Hematopoietic multipotent progenitor cell treated with erythropoietin and hydrocortisone succinate and interleukin-3 and kit ligand, for 8 days (in vitro differentiated cells): Measurements from ENCODE around the gene PRKCA.

Experiments used
- DNase-seq: peaks from one replicate; pipeline ENCODE4 v3.0.0-alpha.2; 2015

The PRKCA gene

DNA sequence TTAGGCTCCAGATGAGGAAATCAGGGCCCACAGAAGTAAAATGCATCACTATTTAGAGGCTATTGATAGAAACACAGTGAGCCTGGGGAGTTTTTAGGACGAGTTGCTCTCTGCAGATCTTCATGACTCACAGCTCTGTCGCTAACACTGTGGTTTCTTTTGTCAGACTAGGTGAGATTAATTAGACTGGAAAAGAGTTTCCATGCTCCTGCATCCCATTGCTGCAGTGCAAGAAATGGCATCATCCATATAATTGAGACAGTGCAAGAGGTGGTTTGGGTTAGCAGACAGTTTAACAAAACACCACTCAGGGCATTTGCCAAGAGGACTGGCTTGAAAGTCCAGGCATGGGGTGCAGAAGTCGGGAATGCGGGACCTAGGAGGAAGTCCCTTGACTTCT is 333.7 kb downstream of the PRKCA start:
- no peak for DNase-seq

DNA sequence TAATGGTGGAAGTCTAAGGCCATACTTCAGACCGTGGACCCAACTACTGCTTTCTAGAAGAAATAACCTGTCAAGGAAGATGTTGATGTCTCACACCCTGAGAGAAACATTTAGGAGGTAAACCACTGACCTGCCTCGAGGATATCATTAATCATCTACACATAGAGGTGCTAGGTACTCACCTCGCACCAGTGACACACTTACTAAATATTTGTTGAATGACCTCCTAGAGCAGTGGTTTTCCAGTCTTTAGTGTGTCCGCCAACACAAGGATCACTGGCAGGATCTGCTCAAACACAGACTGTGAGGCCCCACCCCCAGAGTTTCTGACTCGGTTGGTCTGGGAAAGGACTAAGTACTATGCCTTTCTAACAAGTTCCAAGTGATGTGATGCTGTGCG is 335.1 kb downstream of the PRKCA start:
- DNase-seq = no peak

DNA sequence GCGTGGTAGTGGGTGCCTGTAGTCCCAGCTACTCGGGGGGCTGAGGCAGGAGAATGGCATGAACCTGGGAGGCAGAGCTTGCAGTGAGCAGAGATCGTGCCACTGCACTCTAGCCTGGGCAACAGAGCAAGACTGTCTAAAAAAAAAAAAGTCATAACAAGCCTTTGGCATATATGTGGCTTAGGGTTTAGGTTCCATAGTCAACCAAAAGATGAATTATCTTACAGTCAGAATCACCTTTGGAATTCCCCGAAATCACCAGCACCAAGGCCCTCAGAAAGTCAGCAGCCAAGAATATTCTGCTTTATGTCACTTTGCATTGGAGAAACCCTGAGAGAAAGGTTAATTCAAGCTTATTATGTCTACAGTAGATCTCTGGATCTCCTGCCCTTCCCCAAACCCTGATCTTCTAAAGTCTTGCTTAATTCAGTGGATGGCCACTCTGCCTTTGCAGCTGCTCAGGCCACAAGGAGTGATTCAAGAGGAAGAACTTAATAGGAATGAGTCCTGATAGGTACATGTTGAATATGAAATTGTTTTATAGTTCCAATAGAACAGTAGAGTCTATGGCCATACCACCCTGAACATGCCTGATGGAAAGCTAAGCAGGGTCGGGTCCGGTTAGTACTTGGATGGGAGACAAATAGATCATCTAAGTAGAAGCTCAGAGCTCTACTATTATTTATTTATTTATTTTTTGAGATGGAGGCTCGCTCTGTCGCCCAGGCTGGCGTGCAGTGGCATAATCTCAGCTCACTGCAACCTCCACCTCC is 336.5 kb downstream of the PRKCA start:
- DNase-seq = no peak

DNA sequence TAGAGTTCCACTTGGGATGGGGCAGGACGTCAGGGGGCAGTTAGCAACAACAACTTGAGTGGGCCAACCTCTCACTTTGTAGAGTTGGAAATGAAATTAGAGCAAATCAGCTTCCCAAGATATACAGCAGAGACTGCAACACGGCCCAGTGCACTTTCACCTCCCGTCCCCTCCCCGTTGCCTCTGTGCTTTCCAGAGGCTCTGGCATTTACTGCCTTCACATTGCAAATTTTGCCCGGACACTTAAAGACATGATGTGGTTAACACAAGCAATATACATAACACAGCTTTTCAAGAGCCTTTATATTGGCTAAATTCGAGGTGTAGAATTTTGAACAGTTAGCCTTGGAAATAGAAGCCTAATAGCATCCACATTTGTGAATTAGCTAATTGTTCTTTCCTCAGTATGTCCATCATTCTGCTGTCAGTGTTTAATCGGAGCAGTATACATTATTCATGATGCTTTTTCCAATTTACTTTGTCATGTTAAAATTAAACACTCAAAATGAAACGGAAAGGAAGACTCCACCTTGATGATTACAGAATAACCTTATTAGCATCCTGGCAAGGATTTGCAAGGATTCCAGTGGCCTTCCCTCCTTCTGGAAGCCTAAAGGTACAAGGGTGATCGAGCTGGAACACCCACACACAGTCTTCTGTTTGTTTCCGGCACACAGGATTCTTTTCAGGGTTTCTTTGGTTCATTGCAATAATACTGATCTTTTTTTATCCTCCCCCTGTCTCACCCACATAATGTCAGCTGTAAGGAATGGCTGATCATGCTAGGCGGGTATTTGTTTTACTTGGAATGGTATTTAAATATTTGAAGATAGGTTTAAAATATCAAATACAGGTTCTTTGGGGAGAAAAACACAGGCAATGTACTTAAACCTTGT is 341.6 kb downstream of the PRKCA start:
- no peak for DNase-seq

DNA sequence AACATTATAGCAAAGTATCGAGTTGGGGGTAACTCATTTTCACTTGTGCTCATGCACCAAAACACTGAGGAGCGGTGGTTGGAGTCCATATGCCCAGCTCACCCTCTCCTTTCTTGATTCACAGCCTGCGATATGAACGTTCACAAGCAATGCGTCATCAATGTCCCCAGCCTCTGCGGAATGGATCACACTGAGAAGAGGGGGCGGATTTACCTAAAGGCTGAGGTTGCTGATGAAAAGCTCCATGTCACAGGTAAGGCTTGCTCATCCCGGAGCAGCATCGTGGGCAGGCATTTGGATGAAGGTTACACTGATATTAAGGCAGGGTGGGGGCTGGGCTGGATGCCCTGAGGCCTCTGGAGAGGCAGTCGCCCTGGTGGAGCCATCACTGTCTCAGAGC is 342.8 kb downstream of the PRKCA start:
- no peak for DNase-seq

DNA sequence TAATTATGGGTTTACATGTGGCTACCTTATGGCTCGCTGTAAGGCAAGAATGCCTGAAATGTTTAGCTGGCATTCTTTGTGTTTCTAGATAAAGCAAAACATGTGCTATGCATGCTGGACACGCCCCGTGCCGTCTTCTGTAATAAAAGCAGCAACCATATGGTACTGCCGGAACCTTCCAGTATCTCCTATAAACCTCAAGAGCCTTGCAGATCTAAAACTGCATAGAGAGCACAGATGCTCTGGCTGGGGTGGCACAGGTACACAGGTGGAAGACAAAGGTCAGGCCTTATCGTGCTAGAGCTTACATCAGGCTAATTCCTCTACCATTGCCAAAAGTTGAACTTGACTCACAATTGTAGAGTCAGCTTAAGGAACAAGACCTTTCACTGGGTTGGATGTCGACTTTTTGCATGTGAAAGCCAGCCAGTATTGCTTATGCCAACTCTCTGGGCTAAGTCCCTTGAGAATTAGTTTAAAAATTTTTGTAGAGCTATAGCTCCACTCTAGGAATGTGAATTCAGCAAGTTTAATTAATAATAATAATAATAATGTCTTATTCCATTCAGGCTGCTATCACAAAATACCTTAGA is 345.1 kb downstream of the PRKCA start:
- no peak for DNase-seq

DNA sequence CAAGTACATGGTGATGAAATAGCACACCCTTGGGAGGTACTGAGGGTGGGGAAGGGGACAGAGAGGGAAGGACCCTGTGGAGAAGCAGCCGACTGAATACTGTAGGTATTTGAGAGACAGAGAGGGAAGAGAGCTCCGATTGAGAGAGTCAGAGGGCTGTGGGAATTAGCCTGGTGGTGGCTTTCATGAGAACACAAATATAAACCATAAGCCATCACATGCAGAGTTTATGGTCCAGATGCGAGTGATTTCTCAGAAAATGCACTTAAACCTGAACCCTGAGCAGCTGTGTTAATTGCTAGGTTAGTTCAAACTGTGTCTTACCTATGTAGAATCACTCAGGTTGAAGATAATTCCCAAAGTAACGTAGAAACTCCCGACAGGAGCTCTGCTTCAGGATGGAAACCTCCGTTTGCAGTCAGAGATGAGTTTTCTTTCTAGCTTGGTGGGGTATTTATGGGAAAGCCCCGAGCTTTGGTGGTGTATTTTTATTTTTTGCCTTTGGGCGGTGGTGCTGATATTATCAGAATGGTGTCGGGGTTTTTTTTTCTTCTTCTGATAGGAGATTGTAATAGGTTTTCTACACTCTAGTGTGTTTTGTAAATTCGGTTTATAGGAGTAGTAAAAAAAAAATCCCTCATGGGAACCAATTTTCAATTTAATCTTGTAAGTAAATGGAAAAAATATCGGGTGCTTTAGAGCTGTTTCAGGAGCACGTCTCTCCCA is 347.6 kb downstream of the PRKCA start:
- DNase-seq = no peak

DNA sequence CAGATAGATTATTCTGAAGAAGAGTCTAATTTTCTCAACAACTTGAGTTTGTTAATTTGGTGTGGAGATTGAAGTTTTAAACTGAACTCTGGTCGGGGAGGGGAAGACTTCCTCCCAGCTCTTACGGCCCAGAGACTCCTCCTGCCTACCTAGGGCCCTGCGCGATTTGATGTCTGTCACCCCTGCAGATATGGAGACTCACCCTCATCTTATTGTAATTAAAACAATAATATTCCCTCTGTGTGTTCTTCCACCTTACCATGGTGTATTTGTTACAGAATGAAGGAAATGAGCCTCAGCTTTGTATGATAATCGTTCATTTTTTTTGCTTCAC is 348.1 kb downstream of the PRKCA start:
- DNase-seq = no peak

DNA sequence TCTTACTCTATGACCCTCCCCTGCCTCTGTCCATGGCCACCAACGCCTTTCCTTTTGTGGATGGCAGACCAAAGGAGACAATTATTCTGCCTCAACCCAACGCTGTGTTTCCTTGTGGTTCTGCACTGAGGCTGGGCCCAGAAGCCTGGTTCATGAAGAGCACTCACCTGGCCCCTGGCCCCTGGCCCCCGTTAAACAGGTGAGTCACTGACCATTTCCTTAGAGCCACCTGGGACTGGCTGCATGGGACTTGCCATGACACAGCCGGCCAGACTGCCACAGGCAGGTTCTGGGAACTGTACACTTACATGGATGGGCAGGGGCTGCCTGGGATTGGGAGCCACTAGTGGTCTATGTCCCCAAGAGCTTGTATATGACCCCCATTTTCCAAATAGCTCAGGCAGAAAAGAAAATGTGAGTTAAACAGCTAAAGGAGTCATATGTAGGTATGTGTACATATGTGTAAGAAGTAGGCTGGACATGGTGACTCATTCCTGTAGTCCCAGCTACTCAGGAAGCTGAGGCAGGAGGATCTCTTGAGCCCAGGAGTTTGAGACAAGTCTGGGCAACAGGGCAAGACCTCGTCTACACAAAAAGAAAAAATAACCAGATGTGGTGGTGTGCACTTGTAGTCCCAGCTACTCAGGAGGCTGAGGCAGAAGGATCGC is 350.6 kb downstream of the PRKCA start:
- DNase-seq = no peak

DNA sequence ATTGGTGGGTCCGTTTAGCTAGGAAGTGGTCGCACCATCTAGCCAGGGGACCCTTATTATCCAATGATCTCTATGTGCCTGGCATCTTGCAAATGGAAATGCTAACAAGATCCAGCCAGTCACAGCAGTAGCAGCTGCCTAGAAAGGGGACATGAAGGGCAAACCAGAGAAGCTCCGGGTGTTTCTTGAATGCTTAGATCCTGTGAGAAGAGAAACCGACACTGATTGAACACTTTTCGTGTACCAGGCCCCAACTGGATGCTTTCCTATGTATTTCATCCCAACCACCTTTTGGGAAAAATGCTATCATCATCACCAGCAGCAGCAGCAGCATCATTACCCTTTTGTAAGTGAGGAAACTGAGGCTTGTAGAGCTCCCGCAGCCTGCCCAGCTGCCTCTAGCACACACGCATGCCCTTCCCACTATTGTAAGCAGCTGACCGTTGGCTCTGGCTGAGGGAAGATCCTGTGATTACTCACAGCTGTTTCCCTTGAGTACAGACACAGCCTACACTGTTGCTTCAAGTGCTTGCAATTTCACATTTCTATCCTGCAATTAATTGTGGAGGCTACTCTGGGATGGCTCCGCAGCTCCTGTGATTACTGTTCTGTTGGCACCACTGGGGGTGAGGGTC is 351.8 kb downstream of the PRKCA start:
- no peak for DNase-seq

DNA sequence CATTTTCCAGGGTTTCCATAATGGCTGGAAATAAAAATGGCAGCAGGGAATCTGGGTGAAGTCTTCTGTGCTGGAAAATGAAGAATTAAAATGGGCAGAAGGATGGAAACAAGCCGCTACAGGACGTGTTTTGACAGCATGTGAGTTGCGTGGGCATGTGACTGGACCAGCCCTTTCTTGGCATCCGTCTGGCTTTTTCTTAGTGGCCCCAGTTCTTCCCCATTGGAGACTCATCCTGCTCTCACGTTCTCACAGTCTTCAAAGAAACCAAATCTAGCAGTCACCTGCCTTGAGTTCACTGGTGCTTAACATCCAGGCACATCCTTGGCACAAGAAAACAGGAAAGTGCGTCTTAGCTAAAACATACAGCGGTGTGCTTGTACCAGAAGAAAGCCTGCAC is 352.4 kb downstream of the PRKCA start:
- no peak for DNase-seq

DNA sequence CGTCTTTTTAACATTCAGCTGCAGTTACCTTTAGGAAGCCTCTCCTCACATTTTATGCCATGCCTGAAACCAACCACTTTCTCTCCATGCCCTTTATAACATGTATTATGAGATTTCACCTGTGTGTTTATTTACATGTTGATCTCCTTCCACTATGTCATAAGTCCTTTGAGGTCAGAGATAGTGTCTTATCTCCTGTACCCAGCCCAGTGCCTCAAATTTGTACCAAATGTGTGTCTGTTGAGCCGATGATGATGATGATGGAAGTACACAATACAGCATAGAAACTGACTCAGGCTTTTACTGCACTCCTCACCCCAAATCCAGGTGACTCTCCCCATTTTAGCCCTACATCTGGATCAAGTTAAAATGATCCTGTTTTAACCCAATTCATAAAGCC is 353.0 kb downstream of the PRKCA start:
- no peak for DNase-seq

DNA sequence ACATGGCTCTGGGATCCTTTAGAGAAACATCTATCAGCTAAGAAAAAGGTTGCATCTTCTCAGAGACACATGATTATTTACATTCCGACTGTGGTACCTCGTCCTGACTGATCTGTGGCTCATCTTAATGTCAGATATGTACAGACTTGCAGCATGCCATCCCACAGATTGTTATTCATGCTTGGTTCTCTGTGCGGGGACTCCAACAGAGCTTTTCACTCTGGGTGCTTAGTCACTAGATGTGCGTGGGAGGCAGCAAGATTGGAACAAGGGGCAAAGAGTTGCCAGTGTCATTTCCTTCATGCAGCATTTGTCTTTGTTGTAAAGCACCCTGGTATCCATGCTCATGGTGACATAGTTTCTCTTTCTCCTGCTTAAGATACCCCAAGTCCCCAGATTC is 353.4 kb downstream of the PRKCA start:
- no peak for DNase-seq

DNA sequence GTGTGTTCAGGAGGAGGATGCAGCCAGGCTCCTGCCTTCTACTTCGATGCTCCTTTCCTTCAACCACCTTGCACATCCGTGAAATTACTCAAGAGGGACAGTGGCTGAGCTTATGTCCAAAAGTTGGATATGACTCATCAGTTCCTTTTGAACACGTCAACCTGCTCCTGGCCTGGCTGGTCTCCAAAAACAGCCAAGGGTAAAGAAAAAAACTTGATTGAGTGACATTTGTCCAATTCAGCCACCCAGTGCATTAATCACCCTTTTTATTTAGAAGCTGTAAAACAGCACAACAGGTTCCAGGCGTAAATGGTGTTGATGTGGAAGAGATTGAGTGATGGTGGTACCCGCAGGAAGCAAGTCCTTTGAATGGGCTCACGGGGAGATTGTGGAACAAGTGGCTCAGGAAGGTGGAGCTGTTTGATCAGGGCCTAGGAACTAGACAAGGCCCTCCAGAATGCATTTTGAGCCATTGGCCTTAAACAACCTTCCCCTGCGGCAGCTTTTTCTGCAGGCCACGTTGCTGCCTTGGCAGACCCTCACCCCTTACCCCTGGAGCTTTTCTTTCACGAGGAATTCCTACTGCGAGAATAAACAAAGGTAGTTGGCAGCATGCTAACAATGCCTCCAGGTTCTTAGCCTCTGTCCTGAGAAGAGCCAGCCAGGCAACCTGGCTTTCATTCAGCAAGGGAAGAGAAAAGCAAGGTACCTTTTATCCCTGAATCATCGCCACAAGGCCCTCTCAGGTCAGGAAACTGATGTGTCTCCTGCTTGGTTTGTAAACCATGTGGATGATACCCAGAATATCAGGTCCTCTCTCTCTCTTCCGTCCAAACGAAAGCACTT is 359.2 kb downstream of the PRKCA start:
- no peak for DNase-seq

DNA sequence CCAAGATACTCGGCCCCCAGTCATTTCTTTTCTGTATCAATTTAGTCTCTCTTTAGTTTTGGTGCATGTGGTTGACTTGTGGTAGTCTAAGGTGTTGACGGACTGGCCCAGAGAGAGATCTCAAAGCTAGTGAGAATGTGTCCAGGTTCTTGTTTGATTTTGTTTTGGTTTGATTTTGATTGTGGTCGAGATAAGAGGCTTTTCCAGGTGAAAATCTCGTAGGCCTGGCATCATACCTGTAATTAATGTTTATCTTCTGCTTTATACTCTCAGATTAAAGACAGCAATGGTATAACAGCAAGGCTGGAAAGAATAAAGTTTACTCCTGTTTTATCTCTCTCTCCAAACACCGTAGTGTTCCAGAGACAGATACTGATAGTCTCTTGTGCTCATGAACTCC is 360.1 kb downstream of the PRKCA start:
- DNase-seq = no peak

DNA sequence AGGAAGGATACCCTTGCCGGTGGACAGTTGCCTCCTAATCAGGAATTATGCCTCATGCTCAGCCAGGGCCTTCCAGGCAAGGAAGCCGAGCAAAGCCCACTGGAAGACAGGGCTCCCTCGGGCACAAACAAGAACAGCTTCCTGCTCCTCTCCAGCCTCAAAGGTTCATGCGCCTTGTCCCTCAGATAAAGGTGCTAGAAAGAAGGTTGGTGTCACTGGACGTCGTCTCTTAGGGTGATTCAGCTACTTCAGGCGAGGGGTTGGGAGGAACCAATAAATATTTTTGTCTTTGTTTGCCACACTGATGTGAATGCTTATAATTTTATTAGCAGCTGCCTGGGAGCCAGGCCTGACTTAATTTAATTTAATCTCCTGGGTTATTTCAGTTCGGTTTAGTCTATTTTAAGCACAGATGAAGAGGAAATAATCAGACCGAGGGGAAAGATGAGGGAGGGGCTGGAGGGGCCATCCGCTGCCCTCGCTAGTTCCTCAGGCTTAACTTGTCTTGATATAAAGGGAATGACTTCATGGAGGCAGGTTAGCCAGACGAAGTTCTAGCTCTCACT is 360.7 kb downstream of the PRKCA start:
- DNase-seq = no peak

DNA sequence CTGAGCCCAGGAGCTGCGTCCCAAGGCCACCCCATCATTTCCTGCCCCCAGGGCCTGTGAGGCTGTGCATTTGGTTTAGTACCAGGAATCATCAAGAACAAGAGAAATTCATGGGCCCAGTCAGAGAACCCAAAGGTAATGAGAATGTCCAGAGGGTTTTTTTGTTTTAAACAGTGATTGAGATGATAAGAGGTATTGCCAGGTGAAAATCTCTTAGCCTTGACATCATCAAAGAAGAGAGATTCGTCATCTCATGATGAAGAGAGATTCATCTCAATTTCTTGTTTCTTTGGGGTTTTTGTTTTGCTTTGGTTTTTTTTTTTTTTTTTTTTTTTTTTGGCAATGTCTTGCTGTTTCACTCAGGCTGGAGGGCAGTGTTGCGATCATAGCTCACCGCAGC is 361.9 kb downstream of the PRKCA start:
- no peak for DNase-seq

DNA sequence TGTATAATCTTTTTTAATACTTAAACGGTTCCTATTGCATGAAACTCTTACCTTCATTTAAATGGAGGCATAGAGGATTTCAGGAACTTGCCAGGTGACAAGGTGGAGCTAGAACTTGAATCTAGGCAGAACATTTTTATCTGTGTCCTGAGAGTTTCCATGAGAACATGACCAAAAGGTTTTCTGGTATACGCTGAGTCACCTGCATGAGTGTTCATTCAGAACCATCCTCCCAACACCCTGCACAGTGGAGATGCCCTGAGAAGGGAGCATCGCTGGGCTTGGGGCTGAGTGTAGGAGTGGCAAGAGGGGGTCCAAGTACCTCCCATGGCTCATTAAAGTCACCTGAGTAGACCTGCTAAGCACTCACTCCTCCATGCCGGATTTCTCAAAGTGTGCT is 362.8 kb downstream of the PRKCA start:
- no peak for DNase-seq

DNA sequence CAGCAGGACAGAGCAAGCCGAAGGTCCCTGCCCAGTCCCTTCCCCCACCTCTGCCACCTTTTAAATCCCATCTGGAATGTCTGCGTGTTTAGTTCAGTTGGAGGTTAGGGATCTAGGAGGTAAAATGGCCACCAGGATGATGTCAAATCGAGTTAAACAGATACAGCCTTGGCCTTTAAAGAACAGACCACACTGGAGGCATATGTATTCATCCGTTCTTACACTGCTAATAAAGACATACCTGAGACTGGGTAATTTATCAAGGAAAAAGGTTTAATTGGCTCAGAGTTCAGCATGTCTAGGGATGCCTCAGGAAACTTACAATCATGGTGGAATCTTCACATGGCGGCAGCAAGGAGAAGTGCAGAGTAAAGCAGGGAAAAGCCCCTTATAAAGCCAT is 364.7 kb downstream of the PRKCA start:
- no peak for DNase-seq

DNA sequence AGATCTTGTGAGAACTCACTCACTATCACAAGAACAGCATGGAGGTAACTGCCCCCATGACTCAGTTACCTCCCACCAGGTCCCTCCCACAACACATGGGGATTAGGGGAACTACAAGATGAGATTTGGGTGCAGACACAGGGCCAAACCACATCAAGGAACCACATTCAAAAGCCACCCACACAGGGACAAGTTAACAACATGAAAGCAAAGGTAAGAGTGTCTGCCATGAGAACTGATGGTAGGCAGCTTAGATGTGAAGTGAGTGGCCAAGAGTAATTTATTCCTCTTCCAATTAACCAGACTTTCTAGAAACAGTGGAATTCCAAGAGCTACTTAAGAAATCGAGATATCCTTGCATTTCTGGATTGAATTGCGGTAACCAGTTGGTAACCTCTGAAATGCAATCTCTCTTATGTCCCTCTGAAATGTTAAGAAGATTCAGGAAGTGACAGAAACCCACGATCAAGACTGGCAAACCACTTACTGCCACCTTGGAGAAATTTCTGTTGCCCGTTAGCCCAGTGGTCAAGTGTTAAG is 365.1 kb downstream of the PRKCA start:
- DNase-seq = no peak

DNA sequence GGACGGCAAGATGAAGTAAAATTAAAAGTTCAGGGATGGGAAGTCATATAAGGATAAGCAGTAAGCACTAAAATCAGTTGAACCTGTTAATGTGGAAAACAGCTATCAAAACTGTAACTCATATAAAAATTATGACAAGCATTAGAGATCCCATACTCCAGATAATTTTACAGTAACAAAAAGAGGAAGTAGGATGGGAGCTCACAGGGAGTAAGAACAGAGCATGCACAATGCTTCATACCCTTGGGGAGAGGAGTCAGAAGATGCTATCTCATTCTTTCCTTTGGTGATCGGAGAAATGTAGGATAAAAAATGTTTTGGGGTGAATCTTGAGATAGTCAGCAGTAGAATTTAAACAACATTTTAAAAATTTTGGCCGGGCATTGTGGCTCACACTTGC is 367.8 kb downstream of the PRKCA start:
- no peak for DNase-seq
